IMR-90 (cell line): ENCODE measurements around the gene DOK3. TPM values are rescaled to one million over a fixed set of nuclear protein-coding genes. Genes with fewer than 3 reads are reported as not detected.

Experiments
- ATAC-seq: fragments of 200-7000 bp; cut with Tn5 transposase; 2 replicates; pipeline ENCODE4 v1.9.1; 2020; ENCODE audit warnings: low read depth, mild to moderate bottlenecking, moderate library complexity
- BruUV-seq: library from RNA; stranded (reverse); fragments of 400-500 nt; replicated peaks from 2 replicates; lab custom pipeline; 2021; lab: Mats Ljungman, UMichigan
- CTCF ChIA-PET: fragments of 300-600 bp; formaldehyde crosslinking; extraction: SDS; loops from one replicate; lab custom pipeline; 2021; ENCODE audit warnings: antibody characterized with exemption; lab: Yijun Ruan, JAX
- POLR2A ChIA-PET: fragments of 300-600 bp; sonication (Branson Sonifier 250); formaldehyde crosslinking; loops from one replicate; lab custom pipeline; 2022; ENCODE audit warnings: antibody characterized with exemption; ENCODE audit not compliant: unreplicated experiment; lab: Charles Lee
- DNase-seq: peaks from one replicate; pipeline ENCODE4 v3.0.0; 2013
- H2AFZ ChIP-seq: replicated peaks from 2 replicates; pipeline ENCODE3; 2013; ENCODE audit warnings: low read length, mild to moderate bottlenecking; ENCODE audit not compliant: poor library complexity
- H2AK5ac ChIP-seq: 2 replicates; pipeline ENCODE4 v1.6.1; 2013; ENCODE audit warnings: low read depth, low read length, inconsistent platforms
- H2AK9ac ChIP-seq: replicated peaks from 2 replicates; pipeline ENCODE3; 2013; ENCODE audit warnings: mild to moderate bottlenecking, low read depth, low read length, moderate library complexity; ENCODE audit not compliant: poor library complexity
- H2BK120ac ChIP-seq: 2 replicates; pipeline ENCODE4 v1.6.1; 2013; ENCODE audit warnings: low read depth, low read length, inconsistent platforms
- H2BK15ac ChIP-seq: 3 replicates; pipeline ENCODE4 v1.6.1; 2013; ENCODE audit warnings: low read depth, low read length, inconsistent platforms
- H2BK20ac ChIP-seq: 2 replicates; pipeline ENCODE4 v1.6.1; 2013; ENCODE audit warnings: low read depth, mild to moderate bottlenecking, inconsistent platforms, low read length, moderate library complexity
- H2BK5ac ChIP-seq: 2 replicates; pipeline ENCODE4 v1.6.1; 2013; ENCODE audit warnings: mild to moderate bottlenecking, low read depth, low read length, inconsistent platforms; ENCODE audit not compliant: poor library complexity, severe bottlenecking
- H3K14ac ChIP-seq: replicated peaks from 2 replicates; pipeline ENCODE4 v1.6.1; 2013; ENCODE audit warnings: low read depth, low read length, inconsistent platforms
- H3K18ac ChIP-seq: 2 replicates; pipeline ENCODE4 v1.6.1; 2013; ENCODE audit warnings: low read depth, low read length, control low read depth
- H3K23ac ChIP-seq: 2 replicates; pipeline ENCODE4 v1.6.1; 2013; ENCODE audit warnings: low read depth, low read length, inconsistent platforms
- H3K27ac ChIP-seq: 2 replicates; pipeline ENCODE4 v1.5.1; 2013; ENCODE audit warnings: mild to moderate bottlenecking, control low read depth, low read length; ENCODE audit not compliant: insufficient read depth
- H3K27me3 ChIP-seq: 2 replicates; pipeline ENCODE4 v1.6.1; 2013; ENCODE audit warnings: low read length; ENCODE audit not compliant: control insufficient read depth, insufficient read depth
- H3K36me3 ChIP-seq: 2 replicates; pipeline ENCODE4 v1.6.1; 2013; ENCODE audit warnings: low read length, mixed read lengths; ENCODE audit not compliant: control insufficient read depth, insufficient read depth
- H3K4ac ChIP-seq: 2 replicates; pipeline ENCODE4 v1.6.1; 2013; ENCODE audit warnings: low read depth, low read length, inconsistent platforms
- H3K4me1 ChIP-seq: 2 replicates; pipeline ENCODE4 v1.6.1; 2013; ENCODE audit warnings: low read length, mixed read lengths; ENCODE audit not compliant: control insufficient read depth, insufficient read depth
- H3K4me2 ChIP-seq: 2 replicates; pipeline ENCODE4 v1.6.1; 2013; ENCODE audit warnings: low read depth, mild to moderate bottlenecking, control low read depth, low read length, moderate library complexity
- H3K4me3 ChIP-seq: 2 replicates; pipeline ENCODE4 v1.5.1; 2013; ENCODE audit warnings: low read depth, mild to moderate bottlenecking, control low read depth, low read length, moderate library complexity; ENCODE audit not compliant: insufficient read depth
- H3K56ac ChIP-seq: 2 replicates; pipeline ENCODE4 v1.6.1; 2013; ENCODE audit warnings: low read length, inconsistent platforms; ENCODE audit not compliant: insufficient read depth; ENCODE audit errors: extremely low read depth
- H3K79me1 ChIP-seq, 2 experiments: 2 replicates each; pipeline ENCODE4 v1.6.1; 2013; ENCODE audit warnings: low read length in 2 of 2, inconsistent platforms in 1 of 2, low read depth in 1 of 2
- H3K9ac ChIP-seq: 2 replicates; pipeline ENCODE4 v1.6.1; 2013; ENCODE audit warnings: low read depth, low read length, control low read depth
- H3K9me1 ChIP-seq: 2 replicates; pipeline ENCODE4 v1.6.1; 2013; ENCODE audit warnings: low read length, inconsistent platforms; ENCODE audit not compliant: insufficient read depth
- H3K9me3 ChIP-seq: 2 replicates; pipeline ENCODE4 v1.6.1; 2013; ENCODE audit warnings: low read length; ENCODE audit not compliant: control insufficient read depth, insufficient read depth
- H4K20me1 ChIP-seq: 2 replicates; pipeline ENCODE4 v1.6.1; 2013; ENCODE audit warnings: low read length, inconsistent platforms; ENCODE audit not compliant: insufficient read depth
- H4K5ac ChIP-seq: 2 replicates; pipeline ENCODE4 v1.6.1; 2013; ENCODE audit warnings: mild to moderate bottlenecking, low read depth, low read length, control low read depth
- H4K8ac ChIP-seq, 2 experiments: 2 replicates each; pipeline ENCODE4 v1.6.1; 2013; ENCODE audit warnings: low read depth in 2 of 2, low read length in 2 of 2, control low read depth in 1 of 2, inconsistent platforms in 1 of 2
- H4K91ac ChIP-seq: 2 replicates; pipeline ENCODE4 v1.6.1; 2013; ENCODE audit warnings: low read depth, low read length, inconsistent platforms; ENCODE audit not compliant: insufficient read depth
- CEBPB ChIP-seq: IDR thresholded peaks from 2 replicates; pipeline ENCODE4 v1.6.1; 2012; ENCODE audit warnings: low read depth, low read length, improper control_type of control experiment
- MAFK ChIP-seq: IDR thresholded peaks from 2 replicates; pipeline ENCODE4 v1.6.1; 2012; ENCODE audit warnings: low read depth, low read length, improper control_type of control experiment
- WGBS, 2 experiments: methylation state at CpG; one replicate each; pipeline versions ENCODE4 v1.1.5 to v1.1.7; 2013; ENCODE audit warnings: missing lambda C conversion rate in 2 of 2; ENCODE audit not compliant: insufficient read length in 1 of 2; ENCODE audit errors: extremely low coverage in 2 of 2; 5-methylcytosine and 5-hydroxymethylcytosine counted together
- dilution Hi-C: fragments of 300-500 bp; cut with HindIII; formaldehyde crosslinking; loops from one replicate; pipeline ENCODE4 v1.14.3; 2018; ENCODE audit warnings: low sequenced_read_pairs; ENCODE audit not compliant: unreplicated experiment
- in situ Hi-C: fragments of 300-500 bp; cut with MboI; formaldehyde crosslinking; loops from 3 replicates; pipeline ENCODE4 v1.14.3; 2019; ENCODE audit warnings: low sequenced_read_pairs, inconsistent platforms, mixed read lengths
- intact Hi-C: fragments of 100-400 bp; cut with micrococcal nuclease; formaldehyde crosslinking; loops from 2 replicates; pipeline ENCODE4 v1.10.0; 2022
- polyA plus RNA-seq, 3 experiments: library from polyadenylated mRNA; depleted of rRNA; stranded (reverse); fragments of >200 nt; gene quantifications; 2 replicates each; pipeline ENCODE4 v1.2.3, GENCODE V29; 2012; ENCODE audit warnings: low replicate concordance in 1 of 3
- total RNA-seq: library from RNA; depleted of rRNA; stranded (reverse); fragments of >200 nt; gene quantifications from 2 replicates; pipeline ENCODE4 v1.2.3, GENCODE V29; 2012

The DOK3 gene
- total and polyA plus RNA-seq, 2 of the 4 experiments (the other 2 are of a cell fraction), result 0.54 to 3.9 TPM

DNA sequence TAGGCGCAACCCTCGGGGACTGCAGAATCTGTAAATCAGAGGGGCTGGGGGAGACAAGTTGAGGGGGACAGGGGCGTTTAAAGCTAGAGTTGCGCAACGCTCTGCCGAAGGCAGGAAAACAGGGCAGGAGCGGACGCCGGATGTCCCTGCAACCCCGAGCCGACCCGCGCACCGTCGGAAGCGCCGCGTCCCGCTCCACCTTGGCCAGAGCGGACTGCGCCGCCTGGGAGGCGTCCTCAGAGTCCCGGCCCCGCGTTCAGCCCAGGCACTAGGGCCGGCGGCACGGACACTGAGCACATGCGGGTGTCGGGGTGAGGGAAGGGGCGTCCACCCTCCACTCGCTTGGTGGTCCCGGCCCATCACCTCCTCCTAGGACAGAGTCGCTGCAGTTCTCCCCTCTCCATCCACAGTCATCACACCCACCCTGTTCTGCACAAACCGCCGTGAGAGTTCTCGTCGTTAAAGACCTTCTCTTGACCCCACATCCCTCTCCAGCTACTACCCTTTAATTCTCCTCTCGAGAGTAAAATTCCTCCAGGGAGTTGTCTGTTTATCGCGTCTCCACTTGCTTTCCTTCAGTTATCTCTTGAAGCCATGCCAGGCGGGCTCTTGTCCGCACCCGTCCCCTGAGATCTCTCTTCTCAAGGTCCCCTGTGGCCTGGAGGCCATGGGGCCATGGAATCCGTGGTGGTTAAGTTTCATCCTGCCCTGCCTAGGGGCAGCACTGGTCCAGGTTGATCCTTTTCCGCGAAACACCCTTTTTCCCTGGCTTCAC lies 11.4 kb downstream of the DOK3 start:
- Histone ChIP-seq H2AFZ (peak overlapping the region; percentile 91), H3K23ac (peak overlapping the region; percentile 92), H2BK120ac (peak overlapping the region; percentile 87), H3K9ac (peak overlapping the region; percentile 78), H3K56ac (peak overlapping the region; percentile 92), H3K9me3 (no peaks in the 10 kb centered on the region), H2AK9ac (peak overlapping the region; percentile 100), H2BK5ac (peak overlapping the region; percentile 80), H4K8ac (peak overlapping the region; percentile 75 to 92), H4K5ac (peak overlapping the region; percentile 10; the same call in 1 of the 2 replicates), H3K79me1 (peaks cover 17 to 44% of the 10 kb centered on the region in 2 experiments), H4K20me1 (peaks cover 38% of the 10 kb centered on the region), H3K9me1 (peaks cover 8% of the 10 kb centered on the region), H3K4me1 (peaks cover 35% of the 10 kb centered on the region), H2AK5ac (peak overlapping the region; percentile 96), H2BK20ac (peak overlapping the region; percentile 33; the same call in 1 of the 2 replicates), H3K4me2 (peak overlapping the region; percentile 78), H3K14ac (peak overlapping the region; percentile 97), H2BK15ac (peak overlapping the region; percentile 96; the same call in 1 of the 3 replicates), H3K4me3 (peak overlapping the region; percentile 45), H3K36me3 (peaks cover 23% of the 10 kb centered on the region), H3K18ac (peak overlapping the region; percentile 48; the same call in 1 of the 2 replicates), H3K27ac (peak overlapping the region; percentile 87), H4K91ac (peak overlapping the region; percentile 93), H3K27me3 (no peaks in the 10 kb centered on the region), H3K4ac (peak overlapping the region; percentile 99)
- 65% methylated on average over 9 of the region's 48 CpGs; no CpG with 5 or more reads in 1 of the 2 experiments for WGBS, 2 experiments
- dilution Hi-C loops, result no loop called here
- DNase-seq, result no peak
- in situ Hi-C loops, result no loop called here
- no peak for ATAC-seq
- TF ChIP-seq CEBPB (peak; percentile 97), MAFK (no peak)
- ChIA-PET POLR2A (interaction anchor here (0.6 to 1.3 kb wide), 4 partner anchors 19 to 72 kb away, joined by 3 to 4 read pairs (median 4); partner anchors contain the start of genes DDX41 and GRK6), CTCF (interaction anchor here (1.0 kb wide), 2 partner anchors 94 to 97 kb away, joined by 3 to 4 read pairs; partner anchors contain the start of gene PFN3)
- BruUV-seq, result no TSS peak
- intact Hi-C loops, result no loop called here
